Left renal pelvis (tissue), 4 donors: ENCODE results near the gene CLSTN2. TPM values are rescaled to one million over a fixed set of nuclear protein-coding genes. Genes with fewer than 3 reads are reported as not detected.

Source experiments
- DNase-seq, 4 donors: peaks; one replicate each; pipeline ENCODE4 v3.0.0-alpha.2; 2013; ENCODE audit warnings: low read depth in 4 of 4, low spot score in 3 of 4
- polyA plus RNA-seq, 4 donors: library from polyadenylated mRNA; unstranded; fragments of 120-200 nt; gene quantifications; one replicate each; pipeline ENCODE4 v1.2.1, GENCODE V29; 2013; ENCODE audit not compliant: insufficient read length in 4 of 4

The CLSTN2 gene
- polyA plus RNA-seq, 4 donors = 1.1 to 6.1 (median 2.1) TPM

GRCh38 chr3:140610544-140610943 lies 675.6 kb downstream of the CLSTN2 start:
- DNase-seq = no peak

- no peak for DNase-seq
These were observed 679.0 kb downstream of the CLSTN2 start for GRCh38 chr3:140614001-140614400.

GRCh38 chr3:140617135-140617534 lies 682.1 kb downstream of the CLSTN2 start:
- DNase-seq = no peak

GRCh38 chr3:140626856-140627255 lies 691.9 kb downstream of the CLSTN2 start:
- DNase-seq = no peak
